NCI-H2196 treated with DMSO at 0.1 percent for 48 hours (cell line): ENCODE results near the gene TMTC1.

ENCODE experiments used
- DNase-seq: peaks from one replicate; lab custom pipeline; 2025; ENCODE audit not compliant: unreplicated experiment; lab: John Stamatoyannopoulos, UW

TMTC1 gene

DNA sequence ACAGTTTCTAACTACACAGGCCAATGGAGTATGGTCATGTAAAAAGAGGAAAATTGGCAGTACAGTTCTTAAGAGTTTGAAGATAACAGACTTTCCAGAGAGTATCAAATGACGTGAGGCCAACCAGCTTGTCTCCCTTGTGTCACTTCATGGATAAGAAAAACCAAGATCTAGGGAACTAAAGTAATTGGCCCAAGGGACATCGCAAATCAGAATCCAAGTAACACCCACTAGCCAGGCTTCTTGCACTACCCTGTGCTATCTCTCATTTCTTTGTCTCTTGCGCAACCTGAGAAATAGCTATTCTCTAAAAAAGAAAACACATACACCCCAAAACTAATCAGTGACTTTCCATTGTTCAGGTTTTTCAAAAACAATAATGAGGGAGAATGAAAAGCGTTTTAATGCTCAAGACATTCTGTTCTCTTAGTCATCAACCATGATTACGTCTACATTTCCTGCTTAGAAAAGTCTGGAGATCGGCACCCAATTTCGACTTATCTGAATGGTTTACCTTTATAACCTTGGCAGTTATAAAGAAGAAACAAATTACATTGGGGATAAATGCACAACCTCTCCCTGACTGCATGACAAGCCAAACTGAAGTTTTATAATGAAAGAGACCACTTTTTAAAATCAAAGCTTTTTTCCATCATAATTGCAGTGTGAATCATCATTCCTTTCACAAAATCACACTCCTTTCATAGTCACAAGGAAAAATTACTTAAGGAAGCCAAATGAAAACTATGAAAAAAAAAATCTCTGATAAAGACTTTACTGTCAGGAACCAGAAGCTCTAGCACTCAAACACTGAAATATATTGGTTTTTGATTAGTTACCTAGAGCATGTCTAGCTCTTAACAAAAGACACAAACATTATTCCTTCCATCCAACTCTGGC, 42.1 kb downstream of the TMTC1 start:
- no peak for DNase-seq

DNA sequence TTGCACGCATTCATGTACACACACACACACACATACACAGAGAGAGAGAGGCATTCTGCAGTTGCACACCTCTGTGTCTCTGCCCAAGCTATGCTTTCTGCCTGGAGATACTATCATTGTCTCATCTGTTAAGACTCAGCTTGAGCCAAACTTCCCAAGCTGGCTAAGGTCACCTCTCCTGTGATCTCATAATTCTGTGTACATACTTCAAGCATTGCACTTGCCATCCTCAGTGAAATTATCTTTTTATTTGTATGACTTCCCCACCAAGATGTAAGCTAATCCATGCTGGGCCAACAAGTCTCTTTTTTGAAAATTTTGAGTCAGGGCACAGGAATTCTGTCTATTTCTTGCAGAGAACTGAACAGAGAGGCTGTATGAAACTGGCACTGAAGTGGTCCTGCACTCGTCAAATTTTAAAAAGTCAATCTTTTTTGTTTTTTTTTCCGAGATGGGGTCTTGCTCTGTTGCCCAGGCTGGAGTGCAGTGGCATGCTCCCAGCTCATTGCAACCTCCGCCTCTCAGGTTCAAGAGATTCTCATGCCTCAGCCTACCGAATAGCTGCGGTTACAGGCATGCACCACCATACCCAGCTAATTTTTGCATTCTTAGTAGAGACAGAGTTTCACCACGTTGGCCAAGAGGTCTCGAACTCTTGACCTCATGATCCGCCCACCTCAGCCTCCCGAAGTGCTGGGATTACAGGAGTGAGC, 44.3 kb downstream of the TMTC1 start:
- no peak for DNase-seq

DNA sequence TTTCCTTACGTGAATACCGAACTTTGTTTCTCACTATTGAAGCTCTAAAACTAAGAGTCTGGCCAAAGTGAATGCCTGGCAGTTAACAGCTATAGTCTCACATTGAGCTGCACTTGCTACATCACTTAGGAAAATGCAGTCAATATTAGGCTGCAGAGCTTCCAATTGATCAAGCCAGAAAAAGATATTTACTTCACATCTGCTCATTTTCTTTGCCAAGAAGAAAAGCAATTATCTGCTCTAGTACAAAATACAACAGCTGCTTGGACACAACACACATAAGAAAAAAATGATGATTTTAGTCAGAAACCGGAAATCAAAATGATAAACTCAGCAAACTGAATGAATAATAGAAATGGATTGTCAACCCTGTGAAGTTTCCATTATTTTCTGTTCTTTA, 45.4 kb downstream of the TMTC1 start:
- no peak for DNase-seq

DNA sequence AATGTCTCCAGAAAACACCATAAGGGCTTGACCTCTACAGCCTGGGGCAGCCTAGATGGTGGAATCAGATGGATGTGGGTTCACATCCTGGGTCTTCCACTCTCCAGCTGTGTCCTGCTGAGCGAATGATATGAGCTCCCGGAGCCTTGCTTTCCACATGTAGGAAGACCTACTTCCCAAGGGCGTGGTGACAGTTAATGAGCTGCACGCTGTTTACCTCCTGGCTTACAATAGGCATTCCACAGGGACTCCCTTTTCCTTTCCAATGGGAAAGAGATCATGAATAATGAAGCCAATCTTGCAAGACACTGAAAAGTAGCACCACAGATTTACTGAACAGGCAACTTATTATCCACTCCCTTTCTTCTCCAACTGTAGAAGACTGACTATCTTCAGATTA, 46.1 kb downstream of the TMTC1 start:
- DNase-seq, result no peak

DNA sequence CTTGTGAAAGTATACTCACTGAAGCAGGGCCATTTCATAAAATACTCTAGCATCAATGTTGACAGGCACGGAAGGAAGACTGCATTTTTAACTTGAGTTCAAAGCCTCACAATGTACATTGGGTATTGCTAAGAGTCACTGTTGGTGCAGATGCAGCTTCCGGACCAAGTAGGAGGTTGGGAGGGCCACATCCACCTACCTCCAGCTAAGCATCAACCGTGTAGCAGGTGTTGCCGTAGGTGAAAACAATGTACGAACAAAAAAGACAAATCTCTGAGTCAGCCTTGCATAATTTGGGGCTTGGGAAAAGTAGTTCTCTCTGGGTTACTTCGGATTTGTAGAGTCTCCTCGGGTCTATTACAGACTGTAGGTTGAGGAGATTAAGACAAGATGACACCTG, 48.1 kb downstream of the TMTC1 start:
- no peak for DNase-seq

DNA sequence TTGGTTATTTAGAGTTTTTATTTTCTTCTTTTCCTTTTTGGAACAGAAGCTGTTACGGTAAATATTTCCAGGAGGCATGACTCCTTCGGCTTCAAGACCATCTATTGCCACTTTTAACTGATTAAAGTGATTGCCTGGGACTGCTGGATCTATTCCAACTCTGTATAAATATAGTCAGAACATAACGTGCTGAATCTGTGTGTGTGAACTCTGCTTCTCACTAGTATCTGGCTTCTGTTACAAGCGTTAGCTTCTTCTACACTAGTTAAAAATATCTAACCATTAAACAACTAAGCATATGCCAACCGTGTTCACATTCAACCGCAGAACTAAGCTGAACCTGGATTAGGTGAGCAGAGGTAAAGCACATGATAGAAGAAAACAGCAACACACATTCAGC, 49.0 kb downstream of the TMTC1 start:
- DNase-seq, result no peak

DNA sequence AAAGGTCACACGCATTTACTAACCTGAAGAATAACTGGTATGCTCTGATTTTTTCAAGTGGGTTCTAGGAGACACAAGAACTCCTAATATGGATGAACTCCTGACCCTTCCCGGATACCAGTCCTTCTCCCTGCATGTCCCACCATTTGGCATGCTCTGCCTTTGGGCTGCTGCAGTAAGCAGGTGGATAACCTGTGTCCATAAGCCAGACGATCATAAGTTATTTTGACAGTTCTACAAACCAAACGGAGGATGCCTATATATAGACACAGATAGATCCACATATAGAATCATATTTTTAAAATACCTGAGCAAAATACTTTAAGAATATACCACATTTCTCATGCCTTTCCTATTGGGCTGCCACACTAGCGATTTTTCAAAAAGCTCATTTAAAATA, 49.4 kb downstream of the TMTC1 start:
- no peak for DNase-seq

DNA sequence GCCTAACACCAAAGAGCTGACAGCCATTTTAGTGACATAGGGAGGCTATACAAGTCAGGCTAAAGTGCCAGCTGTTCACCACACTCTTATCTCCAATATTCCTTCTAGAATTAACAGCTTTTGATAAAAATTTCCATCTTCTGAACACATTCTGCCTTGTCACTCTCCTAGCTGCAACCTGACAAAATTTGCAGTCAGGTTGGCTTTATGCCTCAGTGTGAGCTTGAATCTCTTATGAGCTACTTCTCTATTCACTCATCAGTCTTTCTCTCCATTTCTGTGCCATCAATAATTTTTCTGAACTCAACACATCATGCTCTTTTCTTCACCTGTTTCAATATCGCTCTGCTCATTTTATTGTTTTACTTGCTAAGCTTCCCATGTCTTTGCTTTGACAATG, 50.2 kb downstream of the TMTC1 start:
- no peak for DNase-seq

DNA sequence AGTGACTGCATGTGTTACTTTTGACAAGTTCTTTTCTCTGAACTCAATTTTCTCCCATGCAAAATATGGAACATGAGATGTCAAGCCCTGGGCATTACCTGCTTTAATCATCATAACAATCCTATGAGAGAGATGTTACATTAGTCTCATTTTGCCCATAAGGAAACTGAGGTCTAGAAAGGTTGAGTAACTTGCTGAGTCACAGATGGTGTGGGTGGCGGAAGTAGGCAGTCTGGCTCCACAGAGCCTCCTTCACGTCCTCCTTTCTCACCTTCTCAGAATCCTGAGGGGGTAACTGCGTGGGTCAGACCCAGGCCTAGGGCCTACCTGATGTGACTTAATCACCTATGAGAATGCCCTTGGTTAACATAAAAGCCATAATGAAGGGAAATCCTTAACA, 50.7 kb downstream of the TMTC1 start:
- no peak for DNase-seq

DNA sequence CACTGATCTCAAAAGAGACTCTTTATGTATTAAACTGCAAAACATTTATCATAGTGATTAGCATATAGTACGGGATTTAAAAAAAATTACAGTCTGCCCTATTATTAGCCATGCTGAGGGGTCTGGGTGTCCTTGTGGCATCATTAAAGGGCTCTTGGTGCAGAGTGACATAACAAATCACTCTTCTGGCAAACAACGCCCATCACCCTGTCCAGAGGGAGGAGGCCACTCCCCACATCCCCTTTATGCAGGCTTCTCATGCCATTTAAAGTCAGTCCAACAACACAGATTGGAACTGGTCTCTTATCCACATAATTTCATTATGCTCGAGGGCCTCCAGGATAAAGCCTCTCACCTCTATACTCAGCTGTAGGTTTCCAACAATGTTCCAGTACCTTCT, 51.1 kb downstream of the TMTC1 start:
- DNase-seq, result no peak

DNA sequence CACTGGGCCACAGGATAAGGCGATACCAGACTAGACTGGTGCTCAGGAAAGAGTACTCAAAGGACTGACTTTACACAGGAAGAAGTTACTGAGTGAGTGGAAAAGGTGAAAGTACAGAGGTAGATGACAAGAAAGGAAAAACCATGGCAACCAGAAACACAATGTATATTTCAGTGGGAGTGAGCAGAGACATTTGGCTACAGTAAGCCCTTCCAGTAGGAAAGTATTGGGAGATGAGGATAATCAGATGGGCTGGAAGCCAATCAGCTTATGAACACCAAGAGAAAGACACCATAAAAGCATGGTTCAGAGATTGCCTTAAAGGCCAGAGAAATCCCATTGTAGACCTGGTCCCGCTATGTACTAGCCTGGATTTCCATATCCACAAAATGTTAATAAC, 51.6 kb downstream of the TMTC1 start:
- DNase-seq, result no peak

DNA sequence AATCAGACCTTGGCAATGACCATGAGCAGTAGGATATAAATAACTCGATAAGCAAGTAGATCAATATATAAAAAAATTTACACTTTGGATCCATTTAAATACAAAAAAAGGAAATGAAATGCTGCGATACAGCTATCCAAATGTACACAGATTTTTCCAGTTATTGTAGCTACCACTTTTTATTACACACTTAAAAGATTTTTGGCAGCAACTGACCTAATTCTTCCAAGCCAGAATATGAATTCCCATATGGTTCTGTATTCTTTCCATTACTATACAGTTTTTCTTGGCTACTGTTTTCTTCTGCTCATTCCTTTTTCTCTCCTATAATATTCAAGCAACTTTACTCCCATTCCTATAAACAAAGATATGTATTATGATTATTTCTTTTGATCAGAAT, 52.2 kb downstream of the TMTC1 start:
- DNase-seq, result no peak

DNA sequence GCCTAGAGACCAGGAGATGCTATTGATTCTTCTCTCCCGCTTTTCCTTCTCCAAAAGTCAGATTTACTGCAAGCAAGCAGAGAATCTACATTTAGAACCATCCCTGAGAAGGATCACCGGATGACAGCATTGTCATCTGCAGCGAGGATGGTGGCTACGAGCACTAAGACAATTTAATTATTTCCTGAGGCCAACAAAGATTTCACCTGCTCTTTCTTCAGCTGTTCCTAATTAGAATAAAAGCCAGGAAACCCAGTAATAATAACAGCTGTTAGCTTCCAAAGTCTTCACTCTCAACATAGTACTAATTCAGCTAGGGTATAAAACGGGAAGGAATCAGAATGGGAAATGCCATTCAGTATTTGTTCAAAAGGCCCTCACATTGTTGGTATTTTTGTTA, 53.3 kb downstream of the TMTC1 start:
- no peak for DNase-seq

DNA sequence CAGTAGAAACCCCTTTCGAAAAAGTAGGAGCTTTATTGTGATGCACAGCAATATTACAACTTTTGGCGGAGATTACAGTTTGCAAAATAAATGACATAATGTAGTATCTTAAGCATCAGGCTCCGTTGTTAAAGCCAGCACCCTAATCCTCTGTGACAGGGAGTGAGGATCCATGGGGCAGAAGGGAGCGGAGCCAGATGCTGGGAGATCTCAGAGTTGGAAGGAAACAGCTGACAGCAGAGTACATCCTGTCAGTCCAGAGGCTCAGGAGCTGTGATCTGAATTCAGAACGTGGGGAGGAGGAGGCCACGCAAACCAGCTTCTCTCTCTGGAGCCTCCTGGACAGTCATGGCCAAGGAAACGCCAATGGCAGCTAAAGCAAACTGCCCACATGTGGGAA, 55.7 kb downstream of the TMTC1 start:
- DNase-seq, result no peak

DNA sequence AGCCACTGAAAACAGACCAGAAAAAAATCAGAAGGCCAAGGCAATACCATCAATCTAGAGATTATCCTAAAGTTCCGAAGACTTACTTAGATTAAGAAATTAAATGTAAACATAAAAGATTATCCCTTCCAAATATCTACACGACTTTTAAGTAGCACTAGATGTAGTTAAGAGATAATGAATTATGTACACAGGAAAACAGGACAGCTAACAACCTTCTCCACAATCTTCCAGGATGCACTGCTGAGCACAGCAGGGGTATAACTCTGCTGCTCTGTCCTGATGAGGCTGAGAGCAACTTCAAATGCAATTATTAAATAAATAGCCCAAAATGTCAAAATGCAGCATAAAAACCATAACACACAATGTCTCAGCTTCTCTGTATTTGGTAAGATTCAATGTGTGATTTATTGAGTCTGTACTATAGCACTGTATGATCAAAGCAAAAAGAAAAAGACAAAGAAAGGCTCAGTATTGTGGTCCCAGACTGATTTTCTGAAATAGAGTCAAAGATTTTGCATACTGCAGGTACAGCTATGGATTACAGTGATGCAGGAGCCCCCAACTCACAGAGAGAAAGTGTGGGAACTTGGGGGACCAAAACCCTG, 56.9 kb downstream of the TMTC1 start:
- DNase-seq, result no peak

DNA sequence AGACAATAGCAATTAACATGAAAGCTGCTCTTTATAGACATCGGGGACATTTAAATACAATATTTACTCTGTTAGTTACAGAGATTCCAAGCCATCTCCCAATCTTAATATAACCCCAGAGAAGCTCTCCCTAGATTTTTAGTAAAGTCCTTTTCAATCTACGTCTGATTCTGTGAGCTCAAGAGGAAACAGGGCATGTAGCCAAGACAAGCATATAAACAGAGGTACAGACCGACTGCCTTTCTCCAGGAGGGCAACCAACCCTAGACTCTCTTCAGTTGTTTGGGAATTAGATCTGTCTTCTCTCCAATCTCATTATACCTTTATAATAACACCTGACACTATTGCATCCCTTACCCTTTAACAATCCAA, 57.4 kb downstream of the TMTC1 start:
- no peak for DNase-seq

DNA sequence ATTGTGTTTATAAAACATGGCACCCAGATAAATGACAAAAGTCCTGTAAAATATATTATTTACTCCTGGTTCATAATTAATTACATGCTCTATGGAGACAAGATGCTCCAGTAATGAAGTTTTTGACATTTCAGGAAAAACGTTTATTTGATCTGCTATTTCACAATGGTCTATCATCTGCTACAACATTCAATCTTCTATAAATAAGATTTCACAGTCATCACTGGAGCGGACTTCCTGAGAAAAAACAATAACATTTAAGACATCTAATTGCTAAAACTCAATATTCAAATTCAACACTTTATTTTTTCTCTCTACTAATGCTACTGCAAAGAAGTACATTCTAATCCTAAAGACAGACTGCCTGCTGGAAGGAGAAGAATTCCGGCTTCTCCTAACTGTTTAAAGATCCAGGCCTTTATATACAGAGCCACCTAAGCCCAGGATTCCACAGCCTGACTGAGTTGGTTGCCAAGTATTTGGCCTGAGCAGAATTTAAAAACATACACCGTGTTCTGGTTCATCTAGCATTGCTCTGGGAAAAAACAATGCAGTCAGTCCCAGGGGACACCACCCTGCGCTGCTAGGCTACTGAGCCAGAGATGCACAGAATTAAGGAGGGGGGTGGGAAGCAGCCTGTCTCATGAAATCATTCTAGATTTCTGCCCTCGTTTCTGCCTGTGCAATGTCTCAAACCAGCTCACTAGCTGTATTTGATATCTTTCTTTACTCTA, 58.0 kb downstream of the TMTC1 start:
- no peak for DNase-seq

DNA sequence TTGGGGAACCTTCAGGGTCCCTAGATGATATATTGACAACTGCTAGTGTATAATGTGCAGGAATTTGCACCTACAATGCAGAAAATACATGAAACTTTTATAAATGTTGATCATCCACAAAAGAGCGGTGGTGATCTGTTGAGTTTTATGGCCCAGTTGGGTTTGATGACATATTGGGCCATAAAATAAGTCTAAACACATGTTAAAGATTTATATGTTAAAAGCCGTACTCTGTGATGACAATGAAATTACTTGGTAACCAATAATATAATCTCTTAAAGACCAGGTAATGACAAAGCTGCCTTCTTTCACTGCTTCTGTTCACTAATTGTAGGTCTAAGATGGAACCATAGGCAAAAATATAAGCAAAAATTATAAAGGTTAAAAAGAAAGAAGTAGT, 61.6 kb downstream of the TMTC1 start:
- DNase-seq, result no peak

DNA sequence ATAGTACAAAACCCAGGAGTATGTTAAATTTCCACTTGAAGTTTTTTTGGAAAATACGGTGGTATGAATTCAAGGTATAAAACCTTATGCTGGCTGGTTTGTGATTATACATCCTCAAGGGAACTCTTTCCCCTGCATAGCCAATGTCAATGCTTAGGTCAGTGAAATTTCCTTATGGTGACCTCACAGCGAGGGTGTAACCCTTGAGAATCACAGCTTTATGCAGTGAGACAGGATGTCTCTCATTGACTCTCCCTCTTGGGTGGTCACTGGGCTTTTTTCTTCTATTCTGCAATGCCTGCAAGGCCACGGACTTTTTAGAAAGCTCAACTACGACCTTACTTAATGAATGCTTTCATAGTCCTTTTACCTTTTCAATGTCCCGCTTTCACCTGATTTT, 64.4 kb downstream of the TMTC1 start:
- DNase-seq, result no peak

DNA sequence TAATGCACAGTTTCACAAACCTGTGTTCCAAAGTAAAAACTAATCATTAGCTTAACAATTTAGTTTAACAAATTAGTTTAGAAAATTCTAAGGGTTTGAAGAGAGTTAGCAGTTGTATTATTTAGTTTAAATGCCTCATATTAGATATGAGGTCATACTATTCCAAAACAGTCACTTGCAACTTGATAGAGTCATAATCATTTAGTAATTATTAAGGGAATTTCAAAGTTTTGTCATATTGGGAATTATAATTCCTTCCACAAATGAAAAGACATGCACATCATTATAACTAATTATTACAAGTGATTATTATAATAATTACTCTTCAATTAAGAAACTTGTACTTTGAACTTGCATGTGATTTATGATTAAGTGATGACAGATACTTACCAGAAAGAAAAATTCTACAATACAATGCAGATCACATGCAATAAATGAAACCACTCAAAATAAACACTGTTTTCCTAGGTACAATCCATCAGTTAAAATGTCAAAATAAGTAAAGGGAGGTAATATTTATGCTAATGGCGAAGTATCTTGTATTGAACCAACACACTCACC, 66.1 kb downstream of the TMTC1 start:
- no peak for DNase-seq

DNA sequence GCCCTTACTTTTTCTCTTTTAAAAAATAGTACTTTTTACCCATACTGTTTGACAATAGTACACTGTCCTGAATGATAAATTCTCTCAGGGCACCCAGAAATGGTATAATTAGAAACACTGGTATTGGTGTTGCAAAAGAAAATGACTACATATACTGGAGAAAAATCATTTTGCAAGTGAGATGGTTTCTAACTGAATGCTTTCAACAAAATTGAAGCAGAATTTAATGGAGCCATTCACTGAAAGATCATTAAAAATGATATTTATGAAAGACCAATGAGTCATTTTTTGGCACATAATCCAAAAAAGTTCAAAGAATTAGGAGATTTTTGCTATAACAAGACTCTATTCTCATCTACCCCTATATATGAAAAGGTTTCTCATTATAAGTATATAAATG, 68.8 kb downstream of the TMTC1 start:
- no peak for DNase-seq
